ENCODE results near the gene ITPR2. TPM values are rescaled to one million over a fixed set of nuclear protein-coding genes. Genes with fewer than 3 reads are reported as not detected.

ITPR2 gene
- total and polyA plus RNA-seq, 2 of the 13 experiments (the other 11 are each of a cell fraction or from before 2014, with no cell fraction given), result 31.9 to 81.9 TPM

- TF ChIP-seq ZNF34 (CRISPR knock-in tag; IDR thresholded peaks at IDR 0.05; ENCODE audit: borderline replicate concordance), result no peak
- no peak for TF ChIP-seq KLF9 (CRISPR knock-in tag; IDR thresholded peaks at IDR 0.05; ENCODE audit: low read depth)
- no peak for TF ChIP-seq ZSCAN30 (CRISPR knock-in tag; IDR thresholded peaks at IDR 0.05)
- no peak for TF ChIP-seq ZNF75D (CRISPR knock-in tag; IDR thresholded peaks at IDR 0.05; ENCODE audit: borderline replicate concordance)
- no peak for TF ChIP-seq MEF2D (CRISPR knock-in tag; IDR thresholded peaks at IDR 0.05)
- 0 out of 2 replicates have a peak, but pooled peaks have one; percentile 43 for TF ChIP-seq YEATS4 (CRISPR knock-in tag; IDR thresholded peaks at IDR 0.05; ENCODE audit: borderline replicate concordance)
- TF ChIP-seq, protein P1, sequence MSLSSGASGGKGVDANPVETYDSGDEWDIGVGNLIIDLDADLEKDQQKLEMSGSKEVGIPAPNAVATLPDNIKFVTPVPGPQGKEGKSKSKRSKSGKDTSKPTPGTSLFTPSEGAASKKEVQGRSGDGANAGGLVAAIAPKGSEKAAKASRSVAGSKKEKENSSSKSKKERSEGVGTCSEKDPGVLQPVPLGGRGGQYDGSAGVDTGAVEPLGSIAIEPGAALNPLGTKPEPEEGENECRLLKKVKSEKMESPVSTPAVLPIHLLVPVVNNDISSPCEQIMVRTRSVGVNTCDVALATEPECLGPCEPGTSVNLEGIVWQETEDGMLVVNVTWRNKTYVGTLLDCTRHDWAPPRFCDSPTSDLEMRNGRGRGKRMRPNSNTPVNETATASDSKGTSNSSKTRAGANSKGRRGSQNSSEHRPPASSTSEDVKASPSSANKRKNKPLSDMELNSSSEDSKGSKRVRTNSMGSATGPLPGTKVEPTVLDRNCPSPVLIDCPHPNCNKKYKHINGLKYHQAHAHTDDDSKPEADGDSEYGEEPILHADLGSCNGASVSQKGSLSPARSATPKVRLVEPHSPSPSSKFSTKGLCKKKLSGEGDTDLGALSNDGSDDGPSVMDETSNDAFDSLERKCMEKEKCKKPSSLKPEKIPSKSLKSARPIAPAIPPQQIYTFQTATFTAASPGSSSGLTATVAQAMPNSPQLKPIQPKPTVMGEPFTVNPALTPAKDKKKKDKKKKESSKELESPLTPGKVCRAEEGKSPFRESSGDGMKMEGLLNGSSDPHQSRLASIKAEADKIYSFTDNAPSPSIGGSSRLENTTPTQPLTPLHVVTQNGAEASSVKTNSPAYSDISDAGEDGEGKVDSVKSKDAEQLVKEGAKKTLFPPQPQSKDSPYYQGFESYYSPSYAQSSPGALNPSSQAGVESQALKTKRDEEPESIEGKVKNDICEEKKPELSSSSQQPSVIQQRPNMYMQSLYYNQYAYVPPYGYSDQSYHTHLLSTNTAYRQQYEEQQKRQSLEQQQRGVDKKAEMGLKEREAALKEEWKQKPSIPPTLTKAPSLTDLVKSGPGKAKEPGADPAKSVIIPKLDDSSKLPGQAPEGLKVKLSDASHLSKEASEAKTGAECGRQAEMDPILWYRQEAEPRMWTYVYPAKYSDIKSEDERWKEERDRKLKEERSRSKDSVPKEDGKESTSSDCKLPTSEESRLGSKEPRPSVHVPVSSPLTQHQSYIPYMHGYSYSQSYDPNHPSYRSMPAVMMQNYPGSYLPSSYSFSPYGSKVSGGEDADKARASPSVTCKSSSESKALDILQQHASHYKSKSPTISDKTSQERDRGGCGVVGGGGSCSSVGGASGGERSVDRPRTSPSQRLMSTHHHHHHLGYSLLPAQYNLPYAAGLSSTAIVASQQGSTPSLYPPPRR (CRISPR knock-in tag; IDR thresholded peaks at IDR 0.05; ENCODE audit: borderline replicate concordance), result no peak
- 0 out of 2 replicates have a peak, but pooled peaks have one; percentile 42 for TF ChIP-seq SMAD3 (CRISPR knock-in tag; IDR thresholded peaks at IDR 0.05)
- TF ChIP-seq, protein P2, sequence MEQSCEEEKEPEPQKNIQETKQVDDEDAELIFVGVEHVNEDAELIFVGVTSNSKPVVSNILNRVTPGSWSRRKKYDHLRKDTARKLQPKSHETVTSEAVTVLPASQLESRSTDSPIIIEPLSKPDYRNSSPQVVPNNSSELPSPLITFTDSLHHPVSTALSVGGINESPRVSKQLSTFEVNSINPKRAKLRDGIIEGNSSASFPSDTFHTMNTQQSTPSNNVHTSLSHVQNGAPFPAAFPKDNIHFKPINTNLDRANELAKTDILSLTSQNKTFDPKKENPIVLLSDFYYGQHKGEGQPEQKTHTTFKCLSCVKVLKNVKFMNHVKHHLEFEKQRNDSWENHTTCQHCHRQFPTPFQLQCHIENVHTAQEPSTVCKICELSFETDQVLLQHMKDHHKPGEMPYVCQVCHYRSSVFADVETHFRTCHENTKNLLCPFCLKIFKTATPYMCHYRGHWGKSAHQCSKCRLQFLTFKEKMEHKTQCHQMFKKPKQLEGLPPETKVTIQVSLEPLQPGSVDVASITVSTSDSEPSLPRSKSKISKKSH (CRISPR knock-in tag; IDR thresholded peaks at IDR 0.05; ENCODE audit: borderline replicate concordance), result peak; percentile 71
- TF ChIP-seq ZNF800 (CRISPR knock-in tag; IDR thresholded peaks at IDR 0.05), result 0 out of 2 replicates have a peak, but pooled peaks have one; percentile 31
- peak; percentile 54; the same call in 1 of the 2 replicates for TF ChIP-seq POLR2G (IDR thresholded peaks at IDR 0.05; ENCODE audit: low read depth, low read length)
- peak; percentile 39; the same call in 1 of the 2 replicates for TF ChIP-seq FOSL2 (CRISPR knock-in tag; IDR thresholded peaks at IDR 0.05)
- TF ChIP-seq, protein P3, sequence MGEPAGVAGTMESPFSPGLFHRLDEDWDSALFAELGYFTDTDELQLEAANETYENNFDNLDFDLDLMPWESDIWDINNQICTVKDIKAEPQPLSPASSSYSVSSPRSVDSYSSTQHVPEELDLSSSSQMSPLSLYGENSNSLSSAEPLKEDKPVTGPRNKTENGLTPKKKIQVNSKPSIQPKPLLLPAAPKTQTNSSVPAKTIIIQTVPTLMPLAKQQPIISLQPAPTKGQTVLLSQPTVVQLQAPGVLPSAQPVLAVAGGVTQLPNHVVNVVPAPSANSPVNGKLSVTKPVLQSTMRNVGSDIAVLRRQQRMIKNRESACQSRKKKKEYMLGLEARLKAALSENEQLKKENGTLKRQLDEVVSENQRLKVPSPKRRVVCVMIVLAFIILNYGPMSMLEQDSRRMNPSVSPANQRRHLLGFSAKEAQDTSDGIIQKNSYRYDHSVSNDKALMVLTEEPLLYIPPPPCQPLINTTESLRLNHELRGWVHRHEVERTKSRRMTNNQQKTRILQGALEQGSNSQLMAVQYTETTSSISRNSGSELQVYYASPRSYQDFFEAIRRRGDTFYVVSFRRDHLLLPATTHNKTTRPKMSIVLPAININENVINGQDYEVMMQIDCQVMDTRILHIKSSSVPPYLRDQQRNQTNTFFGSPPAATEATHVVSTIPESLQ (CRISPR knock-in tag; conservative IDR thresholded peaks at IDR 0.05), result no peak
- no peak for TF ChIP-seq SIX1 (CRISPR knock-in tag; IDR thresholded peaks at IDR 0.05; ENCODE audit: borderline replicate concordance)
- TF ChIP-seq HDAC2 (CRISPR knock-in tag; IDR thresholded peaks at IDR 0.05), result peak; percentile 59; the same call in 1 of the 2 replicates
- peak; percentile 73 for TF ChIP-seq PHF8 (CRISPR knock-in tag; IDR thresholded peaks at IDR 0.05)
- TF ChIP-seq PHF20 (CRISPR knock-in tag; IDR thresholded peaks at IDR 0.05), result 0 out of 2 replicates have a peak, but pooled peaks have one; percentile 10
- TF ChIP-seq ZNF382 (CRISPR knock-in tag; IDR thresholded peaks at IDR 0.05; ENCODE audit: borderline replicate concordance), result no peak
Measured at GRCh38 chr12:26831951-26832821, 808 bp downstream of the ITPR2 start (continued).
